Keratinocyte (primary cell): ENCODE measurements around the gene EIF3I. TPM values are rescaled to one million over a fixed set of nuclear protein-coding genes. Genes with fewer than 3 reads are reported as not detected.

Experiments
- DNase-seq: peaks from one replicate; pipeline ENCODE4 v3.0.0-alpha.2; 2011; ENCODE audit warnings: low read depth, missing footprints, low spot score
- FAIRE-seq: peaks from 2 replicates; lab custom pipeline; 2011; peaks lifted over from hg19 to GRCh38; lab: Jason Lieb, UNC
- H2AFZ ChIP-seq: 2 replicates; pipeline ENCODE4 v1.6.0; 2012; ENCODE audit warnings: low read length, control low read depth, inconsistent platforms; ENCODE audit not compliant: control insufficient read depth
- H3K27ac ChIP-seq: 2 replicates; pipeline ENCODE4 v1.5.1; 2011; ENCODE audit warnings: low read length; ENCODE audit not compliant: control insufficient read depth, insufficient read depth
- H3K27me3 ChIP-seq: 3 replicates; pipeline ENCODE4 v1.6.0; 2011; ENCODE audit warnings: low read length; ENCODE audit not compliant: control insufficient read depth, insufficient read depth; ENCODE audit errors: extremely low read depth
- H3K36me3 ChIP-seq, 2 experiments: 2 replicates in 1 of 2; 3 replicates in 1 of 2; pipeline ENCODE4 v1.5.1; 2011; ENCODE audit warnings: low read length in 2 of 2, mild to moderate bottlenecking in 1 of 2; ENCODE audit not compliant: control insufficient read depth in 2 of 2, insufficient read depth in 2 of 2; ENCODE audit errors: extremely low read depth in 1 of 2
- H3K4me1 ChIP-seq: 3 replicates; pipeline ENCODE4 v1.5.1; 2011; ENCODE audit warnings: low read length; ENCODE audit not compliant: control insufficient read depth, insufficient read depth; ENCODE audit errors: extremely low read depth
- H3K4me2 ChIP-seq: 3 replicates; pipeline ENCODE4 v1.6.0; 2011; ENCODE audit warnings: low read depth, low read length; ENCODE audit not compliant: control insufficient read depth, insufficient read depth; ENCODE audit errors: extremely low read depth
- H3K4me3 ChIP-seq, 3 experiments: fragments of 200-600 bp in 1 of 3; sonication (generic) in 1 of 3; 2 replicates in 2 of 3; 3 replicates in 1 of 3; pipeline ENCODE4 v1.5.1; 2011 to 2016; ENCODE audit warnings: low read length in 3 of 3, mild to moderate bottlenecking in 3 of 3, control low read depth in 2 of 3, inconsistent platforms in 1 of 3, low read depth in 1 of 3, mixed read lengths in 1 of 3, mixed run types in 1 of 3, moderate library complexity in 1 of 3; ENCODE audit not compliant: control insufficient read depth in 2 of 3, insufficient read depth in 2 of 3; ENCODE audit errors: extremely low read depth in 1 of 3
- H3K79me2 ChIP-seq: 2 replicates; pipeline ENCODE4 v1.6.0; 2012; ENCODE audit warnings: low read length; ENCODE audit not compliant: control insufficient read depth, insufficient read depth
- H3K9ac ChIP-seq: 3 replicates; pipeline ENCODE4 v1.6.0; 2011; ENCODE audit warnings: low read length; ENCODE audit not compliant: control insufficient read depth, insufficient read depth; ENCODE audit errors: extremely low read depth
- H3K9me1 ChIP-seq: 3 replicates; pipeline ENCODE4 v1.6.0; 2011; ENCODE audit warnings: low read length; ENCODE audit not compliant: control insufficient read depth, insufficient read depth; ENCODE audit errors: extremely low read depth
- H3K9me3 ChIP-seq: 2 replicates; pipeline ENCODE4 v1.5.1; 2012; ENCODE audit warnings: low read depth, low read length; ENCODE audit not compliant: control insufficient read depth
- H4K20me1 ChIP-seq: 3 replicates; pipeline ENCODE4 v1.6.0; 2011; ENCODE audit warnings: low read length; ENCODE audit not compliant: control insufficient read depth, insufficient read depth; ENCODE audit errors: extremely low read depth
- EZH2 ChIP-seq: IDR thresholded peaks from one replicate; pipeline ENCODE4 v1.6.1; 2012; ENCODE audit warnings: inconsistent platforms, mild to moderate bottlenecking, low read length, moderate library complexity
- dilution Hi-C: fragments of 300-500 bp; cut with MboI; formaldehyde crosslinking; loops from one replicate; pipeline ENCODE4 v1.7.0; 2020; ENCODE audit warnings: low sequenced_read_pairs; ENCODE audit not compliant: extremely low pct_ligation_motif_present
- polyA plus RNA-seq, 5 experiments: library from polyadenylated mRNA; depleted of rRNA in 3 of 5; stranded (reverse) in 3 of 5; stranded (forward) in 1 of 5; unstranded in 1 of 5; fragments of >200 nt; gene quantifications; 1 replicate in 1 of 5; 2 replicates in 3 of 5; 3 replicates in 1 of 5; pipeline versions ENCODE4 v1.2.1 to v1.2.3, GENCODE V29; 2011 to 2012; ENCODE audit warnings: missing spikeins in 2 of 5, low read depth in 1 of 5, low replicate concordance in 1 of 5
- TF ChIP-seq, protein P1 (sequence below), 3 experiments: IDR thresholded peaks in 1 of 3; conservative IDR thresholded peaks in 1 of 3; optimal IDR thresholded peaks in 1 of 3; 2 replicates in 2 of 3; 3 replicates in 1 of 3; pipeline versions ENCODE3 to v1.5.1; 2011; ENCODE audit warnings: low read length in 3 of 3, mild to moderate bottlenecking in 3 of 3, moderate library complexity in 2 of 3, control low read depth in 1 of 3, inconsistent platforms in 1 of 3; ENCODE audit not compliant: insufficient read depth in 2 of 3; ENCODE audit errors: extremely low read depth in 1 of 3

Gene EIF3I
- polyA plus RNA-seq, 1 donor (not counting 4 experiments of a cell fraction or from before 2014, with no cell fraction given): 388 TPM

DNA sequence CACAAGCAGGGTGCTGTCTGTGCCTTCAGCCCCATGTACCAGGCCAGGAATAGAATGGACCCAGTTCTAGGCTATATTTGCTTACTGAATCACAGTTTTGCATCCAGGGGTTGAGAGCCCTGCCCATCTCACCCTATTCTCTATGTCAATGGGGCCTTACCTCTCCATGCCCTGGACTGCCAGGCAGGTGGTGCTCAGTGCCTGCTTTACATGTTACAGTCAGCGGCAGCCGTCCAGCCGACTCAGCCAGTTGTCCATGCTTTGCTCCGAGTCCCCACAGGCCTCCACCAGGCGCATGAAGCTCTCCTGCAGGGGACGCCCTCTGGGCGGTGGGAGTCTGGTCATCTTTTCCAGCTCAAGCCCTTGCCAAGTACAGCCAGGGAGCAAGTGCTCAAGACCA, 12.6 kb downstream of the EIF3I start:
- peaks cover 21% of the 10 kb centered on the region for H3K4me1 ChIP-seq
- no peaks in the 10 kb centered on the region for H3K79me2 ChIP-seq
- no peak overlapping the region for H3K27ac ChIP-seq
- no peak overlapping the region for H2AFZ ChIP-seq
- H3K9me3 ChIP-seq: no peaks in the 10 kb centered on the region
- no peaks in the 10 kb centered on the region for H4K20me1 ChIP-seq
- H3K4me3 ChIP-seq: no peak overlapping the region
- H3K4me2 ChIP-seq: no peak overlapping the region
- no peak overlapping the region for H3K9ac ChIP-seq
- peaks cover 9 to 14% of the 10 kb centered on the region in 2 experiments for H3K36me3 ChIP-seq
- FAIRE-seq (no peak), DNase-seq (no peak)
- peaks cover 2% of the 10 kb centered on the region for H3K9me1 ChIP-seq
- TF ChIP-seq, protein P1, sequence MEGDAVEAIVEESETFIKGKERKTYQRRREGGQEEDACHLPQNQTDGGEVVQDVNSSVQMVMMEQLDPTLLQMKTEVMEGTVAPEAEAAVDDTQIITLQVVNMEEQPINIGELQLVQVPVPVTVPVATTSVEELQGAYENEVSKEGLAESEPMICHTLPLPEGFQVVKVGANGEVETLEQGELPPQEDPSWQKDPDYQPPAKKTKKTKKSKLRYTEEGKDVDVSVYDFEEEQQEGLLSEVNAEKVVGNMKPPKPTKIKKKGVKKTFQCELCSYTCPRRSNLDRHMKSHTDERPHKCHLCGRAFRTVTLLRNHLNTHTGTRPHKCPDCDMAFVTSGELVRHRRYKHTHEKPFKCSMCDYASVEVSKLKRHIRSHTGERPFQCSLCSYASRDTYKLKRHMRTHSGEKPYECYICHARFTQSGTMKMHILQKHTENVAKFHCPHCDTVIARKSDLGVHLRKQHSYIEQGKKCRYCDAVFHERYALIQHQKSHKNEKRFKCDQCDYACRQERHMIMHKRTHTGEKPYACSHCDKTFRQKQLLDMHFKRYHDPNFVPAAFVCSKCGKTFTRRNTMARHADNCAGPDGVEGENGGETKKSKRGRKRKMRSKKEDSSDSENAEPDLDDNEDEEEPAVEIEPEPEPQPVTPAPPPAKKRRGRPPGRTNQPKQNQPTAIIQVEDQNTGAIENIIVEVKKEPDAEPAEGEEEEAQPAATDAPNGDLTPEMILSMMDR (optimal IDR thresholded peaks at IDR 0.05 in 1 of 3, IDR thresholded peaks at IDR 0.05 in 1 of 3, conservative IDR thresholded peaks at IDR 0.05 in 1 of 3; ENCODE audit: extremely low read depth in 1 of 3, insufficient read depth in 2 of 3, low read length in 3 of 3): no peak
- no peak for TF ChIP-seq EZH2
- no peaks in the 10 kb centered on the region for H3K27me3 ChIP-seq
- dilution Hi-C loops: no loop called here

- Histone ChIP-seq H3K4me3 (no peak overlapping the region), H3K27me3 (no peaks in the 10 kb centered on the region), H3K4me1 (peaks cover 26% of the 10 kb centered on the region), H4K20me1 (no peaks in the 10 kb centered on the region), H3K79me2 (no peaks in the 10 kb centered on the region), H3K9me3 (no peaks in the 10 kb centered on the region), H3K36me3 (no peaks in the 10 kb centered on the region), H3K9ac (no peak overlapping the region), H3K27ac (no peak overlapping the region), H3K4me2 (no peak overlapping the region), H3K9me1 (peaks cover 2% of the 10 kb centered on the region), H2AFZ (no peak overlapping the region)
- DNase-seq: no peak
- FAIRE-seq: no peak
- TF ChIP-seq EZH2: no peak
- TF ChIP-seq, protein P1 (optimal IDR thresholded peaks at IDR 0.05 in 1 of 3, IDR thresholded peaks at IDR 0.05 in 1 of 3, conservative IDR thresholded peaks at IDR 0.05 in 1 of 3; ENCODE audit: extremely low read depth in 1 of 3, insufficient read depth in 2 of 3, low read length in 3 of 3): peak in 1 of 3 experiments; percentile 9
- dilution Hi-C loops: no loop called here
These were observed 17.1 kb downstream of the EIF3I start for GRCh38 chr1:32239337-32239736.
